ENCODE measurements around the gene TMEM120B. TPM values are rescaled to one million over a fixed set of nuclear protein-coding genes. Genes with fewer than 3 reads are reported as not detected.

Gene TMEM120B
- total RNA-seq, 1 experiment from 2014 or later, result 18.5 TPM

GRCh38 chr12:121673013-121673511, 39.5 kb upstream of the TMEM120B start:
- H3K9ac ChIP-seq (ENCODE audit: low read length), result peak overlapping the region; percentile 11; the same call in 1 of the 2 replicates
- peak overlapping the region; percentile 81 for H3K4me2 ChIP-seq (ENCODE audit: low read length)
- H3K27me3 ChIP-seq (ENCODE audit: low read length), result no peaks in the 10 kb centered on the region
- TF ChIP-seq EZH2 (IDR thresholded peaks at IDR 0.05; ENCODE audit: low read length, unreplicated experiment) (no peak), CTCF (conservative IDR thresholded peaks at IDR 0.05; ENCODE audit: low read depth, low read length) (no peak), EZH2phosphoT487 (IDR thresholded peaks at IDR 0.05; ENCODE audit: borderline replicate concordance, low read length) (no peak)
- H3K27ac ChIP-seq (ENCODE audit: low read length), result no peak overlapping the region
- H2AFZ ChIP-seq (ENCODE audit: low read length), result peak overlapping the region; percentile 92
- H3K79me2 ChIP-seq (ENCODE audit: low read length), result no peaks in the 10 kb centered on the region
- ATAC-seq, result peak; percentile 21
- no peaks in the 10 kb centered on the region for H3F3A ChIP-seq (ENCODE audit: low read length, unreplicated experiment)
- no peaks in the 10 kb centered on the region for H3K36me3 ChIP-seq (ENCODE audit: low read depth, low read length)
- intact Hi-C loops (cut with micrococcal nuclease), result loop anchor here (2.0 kb wide), 1 partner anchor 46 kb away; the partner anchor contains the start of gene ORAI1
- no peaks in the 10 kb centered on the region for H3K9me2 ChIP-seq (replicated peaks; ENCODE audit: low read length)
- H3K9me3 ChIP-seq (ENCODE audit: low read length), result no peaks in the 10 kb centered on the region
- CTCF ChIA-PET, result no interaction called here
- no peaks in the 10 kb centered on the region for H4K20me1 ChIP-seq (ENCODE audit: low read length)
- BruUV-seq (replicated peaks), result TSS peak; percentile 63
- DNase-seq, result no peak
- H3K4me1 ChIP-seq (ENCODE audit: insufficient read depth, low read length), result peaks cover 10% of the 10 kb centered on the region
- POLR2A ChIA-PET (ENCODE audit: unreplicated experiment), result interaction anchor here (1.2 kb wide), 1 partner anchor 14 kb away, joined by 5 read pairs; no protein-coding TSS in a partner anchor
- peak overlapping the region; percentile 68 for H3K4me3 ChIP-seq (ENCODE audit: low read length)

GRCh38 chr12:121676190-121676589, 36.4 kb upstream of the TMEM120B start:
- CTCF ChIA-PET, result no interaction called here
- intact Hi-C loops (cut with micrococcal nuclease), result no loop called here

More at GRCh38 chr12:121676190-121676589, 36.4 kb upstream of the TMEM120B start:
- Histone ChIP-seq H3K9me3 (ENCODE audit: low read length) (no peaks in the 10 kb centered on the region), H2AFZ (ENCODE audit: low read length) (no peak overlapping the region), H3K4me2 (ENCODE audit: low read length) (no peak overlapping the region), H3K9ac (ENCODE audit: low read length) (no peak overlapping the region), H3K9me2 (replicated peaks; ENCODE audit: low read length) (no peaks in the 10 kb centered on the region), H3F3A (ENCODE audit: low read length, unreplicated experiment) (no peaks in the 10 kb centered on the region), H4K20me1 (ENCODE audit: low read length) (no peaks in the 10 kb centered on the region), H3K27ac (ENCODE audit: low read length) (no peak overlapping the region), H3K4me1 (ENCODE audit: insufficient read depth, low read length) (peaks cover 10% of the 10 kb centered on the region), H3K27me3 (ENCODE audit: low read length) (no peaks in the 10 kb centered on the region), H3K79me2 (ENCODE audit: low read length) (no peaks in the 10 kb centered on the region), H3K4me3 (ENCODE audit: low read length) (no peak overlapping the region), H3K36me3 (ENCODE audit: low read depth, low read length) (no peaks in the 10 kb centered on the region)
- ATAC-seq, result no peak
- DNase-seq, result no peak
- no peak for TF ChIP-seq EZH2phosphoT487 (IDR thresholded peaks at IDR 0.05; ENCODE audit: borderline replicate concordance, low read length)
- TF ChIP-seq CTCF (conservative IDR thresholded peaks at IDR 0.05; ENCODE audit: low read depth, low read length), result no peak
- TF ChIP-seq EZH2 (IDR thresholded peaks at IDR 0.05; ENCODE audit: low read length, unreplicated experiment), result no peak
- POLR2A ChIA-PET (ENCODE audit: unreplicated experiment), result no interaction called here
- BruUV-seq (replicated peaks), result no TSS peak
